Natural killer cell treated with Interleukin-12 subunit alpha and Interleukin-12 subunit beta and Interleukin-15 and Interleukin-18, amount 100 ng/mL, for 72 hours (primary cell): ENCODE results near the gene RERE. TPM values are rescaled to one million over a fixed set of nuclear protein-coding genes. Genes with fewer than 3 reads are reported as not detected.

ENCODE experiments used
- ATAC-seq, 2 donors: fragments of 150-1000 bp; cut with Tn5 transposase in 1 of 2; sonication (Bioruptor Pico), chemical (Tn5 transposase) in 1 of 2; 2 replicates each; pipeline ENCODE4 v1.10.0; 2021
- DNase-seq: peaks from one replicate; pipeline ENCODE4 v3.0.0; 2022; ENCODE audit warnings: low spot score
- H3K27ac Mint-ChIP-seq, 2 donors: 1 replicate in 1 of 2; 2 replicates in 1 of 2; pipeline ENCODE4 v1.8.0; 2022; ENCODE audit warnings: mixed read lengths in 2 of 2, mild to moderate bottlenecking in 1 of 2, moderate library complexity in 1 of 2
- H3K27me3 Mint-ChIP-seq, 2 donors: 1 replicate in 1 of 2; 2 replicates in 1 of 2; pipeline ENCODE4 v1.8.0; 2022; ENCODE audit warnings: mixed read lengths in 2 of 2
- H3K36me3 Mint-ChIP-seq: one replicate; pipeline ENCODE4 v1.8.0; 2022; ENCODE audit warnings: mixed read lengths
- H3K4me1 Mint-ChIP-seq, 2 donors: 1 replicate in 1 of 2; 2 replicates in 1 of 2; pipeline ENCODE4 v1.8.0; 2022; ENCODE audit warnings: low read depth in 2 of 2, mixed read lengths in 2 of 2, mild to moderate bottlenecking in 1 of 2
- H3K4me3 Mint-ChIP-seq: one replicate; pipeline ENCODE4 v1.8.0; 2022; ENCODE audit warnings: mixed read lengths
- H3K9me3 Mint-ChIP-seq: 2 replicates; pipeline ENCODE4 v1.8.0; 2022; ENCODE audit warnings: mixed read lengths
- total RNA-seq, 2 donors: library from RNA; stranded (reverse); gene quantifications; one replicate each; pipeline ENCODE4 v1.2.3, GENCODE V29; 2022

The RERE gene
- total RNA-seq, 2 donors from 2014 or later = 38.2 to 72.4 TPM

DNA sequence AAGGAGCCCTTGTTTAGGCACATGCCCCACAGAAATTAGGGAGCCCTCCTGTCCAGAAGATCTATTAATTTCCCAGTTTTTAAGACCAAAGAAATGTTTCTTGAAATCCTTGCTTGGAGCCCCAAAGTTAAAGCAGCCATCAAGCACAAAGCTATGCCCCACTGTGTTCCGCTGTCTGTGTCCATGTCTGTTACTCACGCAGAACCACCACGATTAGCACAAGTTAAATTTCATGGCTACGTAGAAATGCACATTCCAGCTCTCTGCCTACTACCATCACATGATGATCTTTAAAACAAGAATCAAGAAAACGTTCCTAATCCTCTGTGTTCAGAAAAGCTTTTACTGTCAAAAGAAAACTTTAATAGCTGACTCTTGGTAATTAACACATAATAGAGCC is 238.5 kb downstream of the RERE start:
- H3K4me1 Mint-ChIP-seq = peaks cover 0 to 9% of the 10 kb centered on the region in 2 donors
- H3K27ac Mint-ChIP-seq = peak overlapping the region in 1 of 2 donors; percentile 48
- no peaks in the 10 kb centered on the region for H3K9me3 Mint-ChIP-seq

DNA sequence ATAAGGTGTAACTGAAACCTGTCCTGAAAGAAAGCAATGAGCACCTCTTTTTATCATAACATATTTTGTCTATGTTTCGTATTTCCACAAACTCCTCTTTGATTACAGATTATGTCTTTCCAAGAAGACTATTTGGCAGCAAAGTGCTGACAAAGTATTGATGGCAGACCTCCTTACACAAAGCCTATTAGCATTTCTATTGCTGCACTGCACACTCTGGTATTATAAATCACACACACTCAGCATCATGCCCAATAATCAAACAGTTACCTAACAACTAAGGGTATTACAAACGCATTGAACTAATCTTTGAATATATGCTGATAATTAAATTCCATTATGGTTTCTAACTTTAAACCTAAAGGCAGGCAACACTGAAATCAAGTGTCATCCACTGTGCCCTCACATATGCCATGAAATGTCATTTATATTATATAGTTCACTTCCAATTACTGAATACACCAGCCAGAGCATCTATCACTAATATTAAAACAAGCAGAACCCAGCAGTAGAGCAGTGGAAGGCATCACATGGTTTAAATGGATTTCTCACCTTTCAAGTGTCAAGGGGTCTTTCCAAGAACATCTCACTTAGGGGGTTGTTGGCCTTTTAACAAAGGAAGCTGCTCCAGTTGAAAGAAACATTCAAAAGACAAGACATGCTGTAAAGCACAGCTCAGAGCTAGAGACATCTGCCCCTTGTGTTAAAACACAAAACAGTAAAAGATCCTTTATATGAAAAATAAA is 239.1 kb downstream of the RERE start:
- no peak for ATAC-seq
- H3K27me3 Mint-ChIP-seq = no peaks in the 10 kb centered on the region
- DNase-seq = no peak
- H3K4me1 Mint-ChIP-seq = peaks cover 0 to 9% of the 10 kb centered on the region in 2 donors
- H3K9me3 Mint-ChIP-seq = no peaks in the 10 kb centered on the region
- H3K4me3 Mint-ChIP-seq = no peak overlapping the region
- H3K27ac Mint-ChIP-seq = no peak overlapping the region
- no peaks in the 10 kb centered on the region for H3K36me3 Mint-ChIP-seq

More for the DNA sequence above, 238.5 kb downstream of the RERE start:
- Mint-ChIP-seq H3K27me3 (no peaks in the 10 kb centered on the region), H3K4me3 (no peak overlapping the region), H3K36me3 (no peaks in the 10 kb centered on the region)
- no peak for DNase-seq
- no peak for ATAC-seq

DNA sequence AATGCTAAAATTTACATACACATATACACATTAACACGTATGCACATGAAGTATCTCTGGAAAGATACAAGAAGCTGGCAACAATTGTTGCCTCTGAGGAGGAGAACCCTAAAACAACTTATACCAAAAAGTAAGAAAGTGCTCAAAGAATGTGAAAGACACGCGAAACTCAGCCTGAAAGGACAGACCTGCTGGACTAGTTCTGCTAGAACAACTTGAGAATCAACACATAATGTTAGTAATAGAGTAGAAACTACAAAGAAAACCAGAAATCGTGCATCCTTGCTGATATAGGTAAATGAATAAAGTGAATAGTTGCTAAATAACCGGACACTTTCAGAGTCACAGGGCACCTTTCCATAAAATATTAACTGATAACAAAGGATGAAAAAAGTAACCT is 242.5 kb downstream of the RERE start:
- H3K27me3 Mint-ChIP-seq = no peaks in the 10 kb centered on the region
- no peaks in the 10 kb centered on the region for H3K36me3 Mint-ChIP-seq
- no peak overlapping the region for H3K27ac Mint-ChIP-seq
- peaks cover 0 to 14% of the 10 kb centered on the region in 2 donors for H3K4me1 Mint-ChIP-seq
- ATAC-seq = no peak
- H3K9me3 Mint-ChIP-seq = no peaks in the 10 kb centered on the region
- no peak for DNase-seq
- H3K4me3 Mint-ChIP-seq = no peak overlapping the region

DNA sequence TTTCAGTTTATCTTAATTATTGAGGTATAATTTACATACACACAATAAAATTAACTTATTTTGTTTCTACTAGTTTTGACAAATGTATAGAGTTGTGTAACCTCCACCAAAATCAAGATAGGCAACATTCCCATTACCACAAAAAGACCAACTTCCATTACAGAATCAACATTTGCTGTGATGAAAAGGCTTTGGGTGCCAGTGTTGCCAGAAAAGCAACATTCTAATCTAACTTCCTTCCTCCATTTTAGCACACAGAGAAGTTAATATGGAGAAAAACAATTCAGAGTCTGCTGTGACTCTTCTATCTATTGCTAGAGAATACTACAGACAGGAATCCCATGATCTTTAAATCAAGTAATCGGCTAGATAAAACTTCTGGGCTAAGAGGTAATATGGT is 245.3 kb downstream of the RERE start:
- Mint-ChIP-seq H3K9me3 (no peaks in the 10 kb centered on the region), H3K4me3 (no peak overlapping the region), H3K36me3 (no peaks in the 10 kb centered on the region), H3K27me3 (no peaks in the 10 kb centered on the region), H3K27ac (no peak overlapping the region), H3K4me1 (peaks cover 0 to 16% of the 10 kb centered on the region in 2 donors)
- DNase-seq = no peak
- no peak for ATAC-seq

DNA sequence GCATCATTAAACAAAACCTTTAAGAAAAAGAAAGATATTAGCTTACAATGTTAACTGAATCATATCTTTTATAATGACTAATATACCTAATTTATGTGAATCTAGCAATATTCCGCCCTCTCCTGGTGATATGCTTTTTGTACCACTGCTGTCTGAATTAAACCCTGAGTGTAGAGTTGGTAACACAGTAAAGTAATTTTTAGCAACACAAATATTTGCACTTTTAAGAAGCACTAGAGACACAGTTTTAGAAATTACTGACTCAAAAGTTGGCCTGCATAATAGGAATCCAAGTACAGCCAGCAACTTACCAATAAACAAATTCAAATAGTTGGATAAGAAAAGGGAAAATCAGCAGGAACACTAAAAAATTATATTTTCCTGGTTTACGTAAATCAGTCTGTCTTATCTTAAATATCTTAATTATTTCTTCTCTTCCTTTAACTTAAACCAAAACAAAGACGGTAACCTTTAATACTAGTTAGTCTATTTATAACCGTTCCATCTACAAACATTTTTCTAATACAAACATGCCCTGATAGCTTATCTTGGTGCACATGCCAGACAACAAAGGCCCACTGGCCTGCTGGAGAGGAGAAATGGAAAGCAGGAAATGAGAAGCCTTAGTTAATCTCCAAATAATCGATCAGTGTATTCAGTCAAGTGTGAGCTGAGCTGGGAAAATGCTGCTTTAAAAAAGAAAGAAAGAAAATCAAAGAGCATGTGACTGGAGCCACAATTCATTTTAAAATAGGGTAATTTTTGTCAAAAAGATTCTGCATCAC is 246.0 kb downstream of the RERE start:
- ATAC-seq (no peak), DNase-seq (no peak)
- Mint-ChIP-seq H3K4me1 (peaks cover 0 to 19% of the 10 kb centered on the region in 2 donors), H3K36me3 (no peaks in the 10 kb centered on the region), H3K9me3 (no peaks in the 10 kb centered on the region), H3K27ac (peak overlapping the region in 1 of 2 donors; percentile 2), H3K27me3 (no peaks in the 10 kb centered on the region), H3K4me3 (no peak overlapping the region)

DNA sequence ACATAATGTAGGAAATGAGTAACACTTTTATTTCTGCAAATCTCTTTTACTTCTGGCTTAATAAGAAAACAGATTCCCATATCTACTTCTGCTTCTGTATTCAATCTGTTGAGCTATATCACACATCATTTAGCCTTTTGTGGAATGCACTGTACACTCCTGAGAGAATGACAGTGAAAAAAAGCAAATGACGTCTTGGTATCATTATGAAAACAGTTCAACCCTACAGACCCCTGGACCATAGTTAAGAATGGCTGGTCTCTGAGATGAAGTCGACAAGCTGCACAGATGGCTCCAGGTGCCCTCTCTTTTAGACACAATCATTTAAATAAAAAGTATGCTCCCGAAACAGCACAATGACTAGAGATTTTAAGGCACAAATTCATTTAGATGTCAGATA is 247.0 kb downstream of the RERE start:
- Mint-ChIP-seq H3K27me3 (no peaks in the 10 kb centered on the region), H3K27ac (no peak overlapping the region), H3K36me3 (no peaks in the 10 kb centered on the region), H3K4me3 (no peak overlapping the region), H3K9me3 (no peaks in the 10 kb centered on the region), H3K4me1 (peaks cover 0 to 19% of the 10 kb centered on the region in 2 donors)
- no peak for ATAC-seq
- no peak for DNase-seq

DNA sequence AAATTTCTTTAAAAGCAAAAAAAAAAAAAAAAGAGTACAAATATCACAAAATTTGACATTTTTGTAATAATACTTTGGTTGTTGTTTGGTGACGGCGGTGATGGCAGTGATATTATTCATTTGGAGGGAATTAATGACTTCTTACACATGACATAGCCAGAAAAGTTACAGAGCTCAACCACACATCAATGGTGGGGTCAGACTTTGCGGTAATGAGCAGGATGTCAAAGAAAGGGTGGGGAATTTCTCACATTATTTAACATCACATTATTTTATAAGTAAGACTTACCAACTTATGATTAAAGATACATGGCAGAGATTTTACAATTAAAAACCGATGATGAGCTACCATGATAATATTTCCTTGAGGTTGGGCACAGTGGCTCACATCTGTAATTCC is 248.2 kb downstream of the RERE start:
- no peaks in the 10 kb centered on the region for H3K27me3 Mint-ChIP-seq
- H3K36me3 Mint-ChIP-seq = no peaks in the 10 kb centered on the region
- no peak for DNase-seq

DNA sequence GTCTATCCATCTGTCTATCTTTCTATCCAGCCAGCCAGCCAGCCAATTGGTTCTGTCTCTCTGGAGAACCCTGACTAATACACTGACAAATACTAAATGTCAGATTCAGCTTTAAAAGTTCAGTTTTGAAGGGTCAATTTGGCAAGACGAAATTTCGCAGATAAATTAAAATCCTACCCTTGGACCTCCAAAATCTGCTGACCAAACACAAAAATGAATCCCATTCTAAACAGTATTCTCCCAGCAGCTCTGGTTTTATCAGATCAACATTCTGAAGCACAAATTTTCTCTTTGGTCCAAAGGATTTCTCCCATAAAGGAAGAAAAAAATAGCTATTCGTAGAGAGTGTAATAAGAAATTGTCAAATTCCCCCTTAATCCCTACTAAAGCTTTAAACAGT is 248.6 kb downstream of the RERE start:
- Mint-ChIP-seq H3K27me3 (no peaks in the 10 kb centered on the region), H3K36me3 (no peaks in the 10 kb centered on the region), H3K4me3 (no peak overlapping the region), H3K4me1 (peaks cover 0 to 19% of the 10 kb centered on the region in 2 donors), H3K9me3 (no peaks in the 10 kb centered on the region), H3K27ac (peak overlapping the region in 1 of 2 donors; percentile 73)
- DNase-seq (no peak), ATAC-seq (no peak)

More for the DNA sequence above, 248.2 kb downstream of the RERE start:
- Mint-ChIP-seq H3K27ac (peak overlapping the region in 1 of 2 donors; percentile 73), H3K4me1 (peaks cover 0 to 19% of the 10 kb centered on the region in 2 donors), H3K4me3 (no peak overlapping the region), H3K9me3 (no peaks in the 10 kb centered on the region)
- ATAC-seq = no peak

DNA sequence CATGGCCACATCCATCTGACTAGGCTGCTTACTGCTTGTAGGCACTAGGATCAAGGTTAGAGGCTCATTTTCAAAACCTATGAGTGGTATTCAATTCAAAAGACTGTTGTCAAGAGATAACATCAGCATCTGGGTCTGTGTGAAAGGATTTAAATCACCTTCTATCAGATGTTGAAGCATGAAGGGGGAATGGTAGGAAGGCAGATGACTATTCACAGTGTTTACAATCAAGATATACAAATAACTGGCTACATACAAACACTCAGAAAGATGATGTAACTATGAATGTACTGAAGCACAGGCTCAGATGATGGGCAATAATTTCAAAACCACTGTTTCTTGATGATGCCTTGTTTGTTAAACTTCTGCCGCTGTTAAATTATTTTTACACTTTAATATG is 250.3 kb downstream of the RERE start:
- no peak for ATAC-seq
- H3K27ac Mint-ChIP-seq = peak overlapping the region in 1 of 2 donors; percentile 38
- no peaks in the 10 kb centered on the region for H3K36me3 Mint-ChIP-seq
- H3K27me3 Mint-ChIP-seq = no peaks in the 10 kb centered on the region
- H3K4me3 Mint-ChIP-seq = no peak overlapping the region
- H3K9me3 Mint-ChIP-seq = no peaks in the 10 kb centered on the region
- H3K4me1 Mint-ChIP-seq = peaks cover 0 to 23% of the 10 kb centered on the region in 2 donors
- DNase-seq = no peak

DNA sequence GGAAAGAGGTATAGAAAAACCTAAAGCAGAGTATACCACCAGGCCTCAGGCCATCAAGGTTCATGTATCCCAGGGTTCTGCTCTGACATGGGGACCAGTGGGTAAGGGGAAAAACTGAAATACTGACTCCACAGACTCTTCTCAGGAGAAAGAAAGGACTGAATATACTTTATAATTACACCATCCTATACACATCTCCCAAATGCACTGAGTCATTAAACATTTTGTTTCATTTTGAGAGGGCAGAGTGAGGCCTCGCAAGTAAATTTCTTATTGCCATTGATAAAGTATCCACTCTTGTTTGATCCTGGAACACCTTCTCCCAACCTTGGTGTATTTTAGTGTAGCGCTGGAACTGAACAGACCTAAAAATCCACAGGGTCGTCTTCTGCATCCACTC is 251.6 kb downstream of the RERE start:
- ATAC-seq (no peak), DNase-seq (no peak)
- no peaks in the 10 kb centered on the region for H3K27me3 Mint-ChIP-seq
- H3K9me3 Mint-ChIP-seq = no peaks in the 10 kb centered on the region
- no peak overlapping the region for H3K4me3 Mint-ChIP-seq
- no peaks in the 10 kb centered on the region for H3K36me3 Mint-ChIP-seq
- H3K4me1 Mint-ChIP-seq = peaks cover 6 to 26% of the 10 kb centered on the region in 2 donors
- peak overlapping the region in 1 of 2 donors; percentile 17 for H3K27ac Mint-ChIP-seq

DNA sequence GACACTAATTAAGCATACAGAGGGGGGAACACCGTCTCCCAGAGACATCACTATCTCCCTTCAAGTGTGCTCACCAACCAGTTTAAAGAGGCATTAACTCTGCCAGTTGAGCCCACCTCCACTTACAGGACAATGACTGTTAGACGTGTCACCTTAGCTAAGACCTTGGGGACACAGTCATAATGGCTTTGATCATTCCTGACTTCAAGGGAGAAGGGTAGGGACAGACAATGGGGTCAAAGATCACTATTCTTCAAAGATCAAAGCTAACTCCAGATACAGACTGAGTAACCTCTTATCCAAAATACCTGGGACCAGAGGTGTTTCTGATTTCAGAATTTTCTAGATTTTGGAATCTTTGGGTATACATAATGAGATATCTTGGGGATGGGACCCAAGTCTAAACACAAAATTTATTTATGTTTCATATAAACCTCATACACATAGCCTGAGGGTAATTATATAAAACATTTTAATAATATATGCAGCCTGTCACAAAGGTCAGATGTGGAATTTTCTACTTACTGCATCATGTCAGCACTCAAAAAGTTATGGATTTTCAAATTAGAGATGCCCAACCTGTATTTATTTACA is 253.4 kb downstream of the RERE start:
- Mint-ChIP-seq H3K27me3 (no peaks in the 10 kb centered on the region), H3K9me3 (no peaks in the 10 kb centered on the region), H3K36me3 (no peaks in the 10 kb centered on the region), H3K4me3 (no peak overlapping the region), H3K4me1 (peaks cover 6 to 20% of the 10 kb centered on the region in 2 donors), H3K27ac (no peak overlapping the region)
- ATAC-seq (no peak), DNase-seq (no peak)

DNA sequence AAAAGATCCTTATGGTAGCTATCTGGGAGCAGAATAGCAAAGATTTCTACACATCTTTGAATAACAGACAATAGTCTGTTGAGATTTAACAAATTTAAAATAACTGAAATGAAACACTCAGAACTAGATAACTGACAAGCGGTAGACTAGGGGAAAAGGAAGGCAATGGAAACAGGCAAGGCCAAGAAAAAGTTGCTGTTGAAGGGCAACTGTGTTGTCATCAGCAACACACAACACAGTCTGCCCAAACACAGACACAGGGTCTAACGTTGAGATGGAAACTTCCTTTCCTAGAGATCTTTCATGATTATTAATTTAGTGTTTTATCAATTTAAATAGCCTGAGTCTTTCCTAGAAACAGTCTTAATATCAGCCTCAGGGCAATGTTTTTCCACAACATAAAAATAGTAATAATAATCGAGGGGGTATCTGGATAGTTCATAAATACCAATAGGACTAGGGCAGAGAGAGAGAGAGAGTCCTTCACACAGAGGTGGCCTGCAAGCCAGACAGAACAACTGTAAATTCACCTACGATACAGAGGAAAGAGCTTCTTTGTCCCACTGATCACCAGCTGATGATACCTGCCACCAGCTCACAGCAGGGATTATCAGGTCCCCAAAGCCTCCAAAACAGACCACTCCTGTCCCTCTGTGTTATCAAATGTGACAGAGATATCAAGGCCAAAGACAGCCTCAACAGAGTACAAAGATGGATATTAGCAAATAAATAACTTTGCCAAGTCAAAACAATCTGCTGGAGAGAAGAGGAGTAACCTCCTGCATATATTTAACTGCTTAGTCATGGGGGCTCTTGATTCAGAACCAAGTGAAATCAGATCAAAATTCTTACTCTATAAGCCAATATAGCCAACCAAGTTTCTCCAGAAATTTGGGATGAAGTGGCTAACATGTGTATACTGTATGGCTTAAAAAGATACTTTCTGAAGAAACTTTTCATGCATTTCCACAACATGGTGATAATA is 254.3 kb downstream of the RERE start:
- Mint-ChIP-seq H3K27ac (peak overlapping the region in 1 of 2 donors; percentile 5), H3K4me1 (peaks cover 6 to 18% of the 10 kb centered on the region in 2 donors), H3K9me3 (no peaks in the 10 kb centered on the region), H3K4me3 (no peak overlapping the region), H3K27me3 (no peaks in the 10 kb centered on the region), H3K36me3 (no peaks in the 10 kb centered on the region)
- DNase-seq = no peak
- ATAC-seq = no peak

DNA sequence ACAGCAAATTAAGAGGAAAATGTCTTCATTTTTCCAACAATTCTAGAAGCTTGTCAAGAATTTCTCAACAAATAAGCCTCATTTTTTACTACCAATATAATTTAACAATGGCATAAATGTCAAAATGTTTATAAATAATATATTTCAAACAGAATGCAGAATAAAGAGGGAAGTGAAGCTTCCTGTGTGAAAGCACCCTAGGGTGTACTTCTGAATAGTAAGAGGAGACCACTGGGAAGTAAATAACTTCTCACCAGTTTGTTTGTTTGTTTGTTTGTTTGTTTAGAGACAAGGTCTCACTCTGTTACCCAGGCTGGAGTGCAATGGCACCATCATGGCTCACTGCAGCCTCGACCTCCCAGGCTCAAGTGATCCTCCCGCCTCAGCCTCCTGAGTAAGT is 255.2 kb downstream of the RERE start:
- Mint-ChIP-seq H3K4me3 (no peak overlapping the region), H3K27ac (peak overlapping the region in 1 of 2 donors; percentile 5), H3K4me1 (peaks cover 6 to 13% of the 10 kb centered on the region in 2 donors), H3K27me3 (no peaks in the 10 kb centered on the region), H3K9me3 (no peaks in the 10 kb centered on the region), H3K36me3 (no peaks in the 10 kb centered on the region)
- DNase-seq = no peak
- no peak for ATAC-seq
